K562 (cell line): ENCODE results near the gene COPE. TPM values are rescaled to one million over a fixed set of nuclear protein-coding genes. Genes with fewer than 3 reads are reported as not detected.
A peak's percentile ranks its signal among the peaks of the same experiment; 100 is the strongest.

Source experiments
- ATAC-seq: fragments of 200-7000 bp; cut with Tn5 transposase; 3 replicates; pipeline ENCODE4 v1.9.1; 2020; ENCODE audit warnings: moderate library complexity
- BruUV-seq: library from RNA; stranded (reverse); fragments of 400-500 nt; replicated peaks from 2 replicates; lab custom pipeline; 2021; lab: Mats Ljungman, UMichigan
- CTCF ChIA-PET: fragments of 300-600 bp; formaldehyde crosslinking; extraction: SDS; loops from one replicate; lab custom pipeline; 2021; ENCODE audit warnings: low intra/inter-chr PET ratio; lab: Yijun Ruan, JAX
- POLR2A ChIA-PET: fragments of 300-600, 350-650 bp; sonication (Branson Sonifier 250); formaldehyde crosslinking; extraction: SDS; loops from one replicate; lab custom pipeline; 2021; ENCODE audit warnings: antibody characterized with exemption, inconsistent platforms; lab: Yijun Ruan, JAX
- DNase-seq, 4 experiments: peaks; one replicate each; pipeline versions ENCODE4 v3.0.0 to v3.0.0-alpha.2; 2011 to 2018; ENCODE audit warnings: low spot score in 3 of 4, mixed read lengths in 3 of 4; ENCODE audit errors: extremely low read depth in 1 of 4
- FAIRE-seq: peaks from 2 replicates; lab custom pipeline; 2011; peaks lifted over from hg19 to GRCh38; lab: Jason Lieb, UNC
- H2AFZ ChIP-seq: 2 replicates; pipeline ENCODE4 v1.6.0; 2011; ENCODE audit warnings: low read depth, low read length, control low read depth, inconsistent platforms
- H3K27ac ChIP-seq: fragments of 200-600 bp; 3 replicates; pipeline ENCODE4 v1.8.0; 2011; ENCODE audit warnings: low read depth, mild to moderate bottlenecking, control low read depth, inconsistent platforms, low read length, moderate library complexity, mixed read lengths; ENCODE audit errors: extremely low read depth
- H3K27me3 ChIP-seq, 2 experiments: fragments of 300-600 bp in 1 of 2; 2 replicates in 1 of 2; 3 replicates in 1 of 2; pipeline versions ENCODE4 v1.6.0 to v1.8.0; 2011; ENCODE audit warnings: inconsistent platforms in 2 of 2, low read length in 2 of 2, mild to moderate bottlenecking in 1 of 2, mixed read lengths in 1 of 2, moderate library complexity in 1 of 2; ENCODE audit not compliant: control insufficient read depth in 2 of 2, insufficient read depth in 2 of 2
- H3K36me3 ChIP-seq: fragments of 300-600 bp; 3 replicates; pipeline ENCODE4 v1.8.0; 2011; ENCODE audit warnings: mild to moderate bottlenecking, low read length, inconsistent platforms; ENCODE audit not compliant: control insufficient read depth, insufficient read depth
- H3K4me1 ChIP-seq, 2 experiments: fragments of 200-600 bp in 1 of 2; replicated peaks in 1 of 2; 2 replicates in 1 of 2; 3 replicates in 1 of 2; pipeline versions ENCODE4 v1.5.1 to v1.8.0; 2011; ENCODE audit warnings: inconsistent platforms in 2 of 2, low read length in 2 of 2, mild to moderate bottlenecking in 1 of 2, mixed read lengths in 1 of 2, moderate library complexity in 1 of 2; ENCODE audit not compliant: control insufficient read depth in 2 of 2, insufficient read depth in 2 of 2
- H3K4me2 ChIP-seq: 2 replicates; pipeline ENCODE4 v1.6.1; 2011; ENCODE audit warnings: low read length, control low read depth, inconsistent platforms, mixed read lengths; ENCODE audit not compliant: insufficient read depth
- H3K4me3 ChIP-seq: fragments of 200-600 bp; sonication (generic), shearing (Covaris generic); 2 replicates; pipeline ENCODE4 v1.5.1; 2016; ENCODE audit warnings: control low read depth, inconsistent platforms
- H3K79me2 ChIP-seq: fragments of 200-600 bp; 3 replicates; pipeline ENCODE4 v1.8.0; 2011; ENCODE audit warnings: low read length, inconsistent platforms; ENCODE audit not compliant: control insufficient read depth, insufficient read depth
- H3K9ac ChIP-seq, 2 experiments: 2 replicates each; pipeline versions ENCODE4 v1.6.0 to v1.6.1; 2011; ENCODE audit warnings: low read depth in 2 of 2, low read length in 2 of 2, control low read depth in 1 of 2, inconsistent platforms in 1 of 2, mild to moderate bottlenecking in 1 of 2, mixed read lengths in 1 of 2; ENCODE audit not compliant: insufficient read depth in 1 of 2
- H3K9me1 ChIP-seq: one replicate; pipeline ENCODE4 v1.6.0; 2011; ENCODE audit warnings: inconsistent platforms, mild to moderate bottlenecking, low read length, moderate library complexity; ENCODE audit not compliant: control insufficient read depth, insufficient read depth
- H3K9me3 ChIP-seq: replicated peaks from 2 replicates; pipeline ENCODE4 v1.5.1; 2011; ENCODE audit warnings: low read depth, low read length, inconsistent platforms; ENCODE audit not compliant: control insufficient read depth, insufficient read depth
- H4K20me1 ChIP-seq: replicated peaks from 2 replicates; pipeline ENCODE4 v1.6.1; 2011; ENCODE audit warnings: low read length, inconsistent platforms, mixed read lengths; ENCODE audit not compliant: control insufficient read depth, insufficient read depth
- ATF2 ChIP-seq: sonication (generic); formaldehyde crosslinking; IDR thresholded peaks from 2 replicates; pipeline ENCODE4 v1.8.1; 2022; ENCODE audit warnings: missing genetic modification reagents
- BCLAF1 ChIP-seq, 2 experiments: fragments of 450-650 bp in 1 of 2; IDR thresholded peaks; 2 replicates each; pipeline ENCODE4 v1.6.1; 2011 to 2017; ENCODE audit warnings: low read depth in 2 of 2, antibody characterized with exemption in 1 of 2, borderline replicate concordance in 1 of 2, low read length in 1 of 2, mild to moderate bottlenecking in 1 of 2, mixed read lengths in 1 of 2; ENCODE audit not compliant: control insufficient read depth in 1 of 2
- CC2D1A ChIP-seq: fragments of 450-650 bp; IDR thresholded peaks from 2 replicates; pipeline ENCODE4 v1.6.1; 2017; ENCODE audit warnings: mild to moderate bottlenecking
- CCNT2 ChIP-seq: IDR thresholded peaks from 2 replicates; pipeline ENCODE4 v1.6.1; 2011; ENCODE audit warnings: borderline replicate concordance, low read depth, mild to moderate bottlenecking, moderate library complexity, mixed read lengths, low read length; ENCODE audit not compliant: insufficient read length; ENCODE audit errors: extremely low read depth
- HDGF ChIP-seq: fragments of 450-650 bp; IDR thresholded peaks from 2 replicates; pipeline ENCODE4 v1.6.1; 2016
- HIVEP1 ChIP-seq: fragments of 250-450 bp; sonication (Bioruptor Pico); IDR thresholded peaks from 2 replicates; pipeline ENCODE4 v1.4.0; 2020; ENCODE audit warnings: mild to moderate bottlenecking
- MECOM ChIP-seq: fragments of 250-450 bp; sonication (Bioruptor Pico); IDR thresholded peaks from 2 replicates; pipeline ENCODE4 v1.8.0; 2022; ENCODE audit warnings: inconsistent platforms
- NR2C2 ChIP-seq, 2 experiments: fragments of 200-800 bp in 1 of 2; sonication (Bioruptor generic) in 1 of 2; sonication (generic) in 1 of 2; formaldehyde crosslinking in 1 of 2; IDR thresholded peaks; 2 replicates each; pipeline versions ENCODE4 v1.6.1 to v1.8.0; 2016 to 2022; ENCODE audit warnings: mild to moderate bottlenecking in 1 of 2, missing compliant biosample characterization in 1 of 2, missing genetic modification characterization in 1 of 2, missing genetic modification reagents in 1 of 2
- WGBS: fragments of 100-300 bp; shearing (Covaris generic); methylation state at CpG from one replicate; pipeline ENCODE4 v1.1.6; 2016; ENCODE audit warnings: low coverage, mixed read lengths; ENCODE audit not compliant: insufficient coverage; ENCODE audit errors: missing lambda C conversion rate; 5-methylcytosine and 5-hydroxymethylcytosine counted together
- in situ Hi-C: fragments of 300-500 bp; cut with MboI; formaldehyde crosslinking; loops from 4 replicates; pipeline ENCODE4 v1.15.0; 2018; ENCODE audit warnings: inconsistent platforms, mixed read lengths
- intact Hi-C: fragments of 100-400 bp; cut with micrococcal nuclease; formaldehyde crosslinking; loops from 2 replicates; pipeline ENCODE4 v1.14.2; 2022
- polyA plus RNA-seq, 8 experiments: library from polyadenylated mRNA; depleted of rRNA in 4 of 8; stranded (reverse) in 5 of 8; unstranded in 3 of 8; fragments of >200 nt; fragmentation: Nextera tagmentation in 2 of 8; fragmentation: Illumina TruSeq in 1 of 8; extraction: Ambion mirVana in 2 of 8; extraction: Trizol in 1 of 8; gene quantifications; 2 replicates each; pipeline versions ENCODE4 v1.2.1 to v1.2.3, GENCODE V29; 2011 to 2014; ENCODE audit warnings: inconsistent platforms in 1 of 8, missing spikeins in 1 of 8
- total RNA-seq, 7 experiments: library from RNA; depleted of rRNA in 6 of 7; stranded (reverse); fragments of >200 nt in 6 of 7; fragmentation: Illumina TruSeq in 2 of 7; extraction: Trizol in 2 of 7; gene quantifications; 2 replicates each; pipeline versions ENCODE4 v1.2.1 to v1.2.3, GENCODE V29; 2011 to 2021; ENCODE audit warnings: low replicate concordance in 1 of 7

The COPE gene
- total and polyA plus RNA-seq, 9 of the 15 experiments (the other 6 are each of a cell fraction or from before 2014, with no cell fraction given) = 5.8 to 273 (median 147) TPM

- in situ Hi-C loops = no loop called here
- no peak overlapping the region for H3K27ac ChIP-seq
- H3K9me3 ChIP-seq = no peaks in the 10 kb centered on the region
- FAIRE-seq (no peak), ATAC-seq (no peak)
- peak overlapping the region in 1 of 2 experiments; percentile 35; a peak in 1 of 4 replicates for H3K9ac ChIP-seq
- BruUV-seq = no TSS peak
- H3K4me2 ChIP-seq = no peak overlapping the region
- H3K27me3 ChIP-seq = no peaks in the 10 kb centered on the region
- H4K20me1 ChIP-seq = peaks cover 3% of the 10 kb centered on the region; the same call in 1 of the 2 replicates
- H3K4me1 ChIP-seq = peaks cover 4 to 23% of the 10 kb centered on the region in 2 experiments; a peak in 3 of 5 replicates
- no peaks in the 10 kb centered on the region for H3K9me1 ChIP-seq
- peaks cover 66% of the 10 kb centered on the region; the same call in 2 of the 3 replicates for H3K36me3 ChIP-seq
- CTCF ChIA-PET = no interaction called here
- H3K4me3 ChIP-seq = no peak overlapping the region
- TF ChIP-seq NR2C2 (CRISPR knock-in tag; IDR thresholded peaks at IDR 0.05) (no peak), NR2C2 (tag; IDR thresholded peaks at IDR 0.05) (no peak), MECOM (CRISPR knock-in tag) (no peak), ATF2 (no peak), BCLAF1 (IDR thresholded peaks at IDR 0.05; ENCODE audit: borderline replicate concordance in 1 of 2, control insufficient read depth in 1 of 2, low read depth in 2 of 2, low read length in 1 of 2) (no peak), CC2D1A (no peak), HDGF (no peak), CCNT2 (no peak), HIVEP1 (CRISPR knock-in tag) (no peak)
- TF ChIP-seq, all 486 proteins: peak for 0
- POLR2A ChIA-PET = interaction anchor here (0.5 to 1.2 kb wide), 3 partner anchors 10 to 15 kb away, joined by 3 to 5 read pairs (median 4); no protein-coding TSS in a partner anchor
- DNase-seq = no peak
- intact Hi-C loops = no loop called here
- 86% methylated on average over 4 of the region's 5 CpGs for WGBS
- Histone ChIP-seq H3K79me2 (peaks cover 44% of the 10 kb centered on the region), H2AFZ (no peak overlapping the region)
These were observed 5.7 kb downstream of the COPE start for GRCh38 chr19:18913466-18913865.
